ENCODE results near the gene CCT7. TPM values are rescaled to one million over a fixed set of nuclear protein-coding genes. Genes with fewer than 3 reads are reported as not detected.

The CCT7 gene
- total and polyA plus RNA-seq, 10 of the 15 experiments (the other 5 are each of a cell fraction or from before 2014, with no cell fraction given) = 206 to 598 (median 486) TPM

DNA sequence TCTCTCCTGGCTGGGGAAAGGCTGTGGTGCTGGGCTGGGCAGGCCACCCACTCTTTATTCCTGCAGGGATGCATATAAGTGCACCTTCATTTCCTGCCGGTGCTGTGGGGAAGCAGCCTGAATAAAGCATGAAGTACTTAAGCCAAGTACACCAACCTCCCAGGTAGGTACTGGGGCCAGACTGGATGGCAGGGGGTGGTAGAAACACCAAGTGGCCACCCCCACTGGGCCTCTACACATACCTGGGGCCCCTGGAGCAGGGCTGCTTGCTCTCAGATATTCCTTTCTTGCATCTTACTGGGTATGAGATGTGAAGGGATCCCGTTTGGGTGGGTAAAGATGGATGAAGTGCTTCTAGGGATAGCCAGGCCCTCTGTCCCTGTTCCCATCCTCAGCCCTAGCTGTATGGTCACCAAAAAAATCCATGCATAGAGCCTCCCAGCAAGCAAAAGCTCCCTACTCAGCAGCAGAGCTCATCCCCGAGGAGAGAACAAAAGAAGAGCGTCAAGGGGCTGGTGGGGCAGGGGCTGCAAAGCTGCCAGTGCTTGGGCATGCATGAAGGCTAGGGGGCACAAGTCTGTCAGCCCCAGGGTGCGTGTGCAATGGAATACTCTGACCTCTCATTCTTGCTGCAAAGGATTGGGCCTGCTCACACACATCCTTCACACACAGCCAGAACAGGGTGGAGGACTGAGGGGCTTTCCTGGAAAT, 22.0 kb downstream of the CCT7 start:
- intact Hi-C loops (cut with micrococcal nuclease; ENCODE audit: unreplicated experiment) (loop anchor here (2.0 kb wide), 1 partner anchor 35 kb away; no protein-coding TSS in a partner anchor), in situ Hi-C loops (cut with MboI) (no loop called here)
- SMC1A ChIA-PET (ENCODE audit: uncharacterized antibody, unreplicated experiment) = no interaction called here
- BruUV-seq (replicated peaks) = TSS peak; percentile 48
- ATAC-seq (no peak), DNase-seq (ENCODE audit: low read depth, low spot score) (no peak), FAIRE-seq (no peak)
- 57% methylated on average over 5 of the region's 5 CpGs for WGBS (ENCODE audit: insufficient coverage, insufficient replicate concordance, low lambda C conversion rate, missing lambda C conversion rate)
- H3K27ac ChIP-seq (ENCODE audit: control insufficient read depth, insufficient read depth) = no peak overlapping the region
- H2AFZ ChIP-seq (ENCODE audit: control insufficient read depth, low read depth, low read length) = no peak overlapping the region
- POLR2A ChIA-PET = interaction anchor here (0.6 kb wide), 1 partner anchor 652 kb away, joined by 3 read pairs; no protein-coding TSS in a partner anchor
- no peak overlapping the region for H3K4me3 ChIP-seq
- H3K27me3 ChIP-seq (replicated peaks in 1 of 2; ENCODE audit: control insufficient read depth in 2 of 2, insufficient read depth in 2 of 2, low read length in 1 of 2) = no peaks in the 10 kb centered on the region
- H3K79me2 ChIP-seq (ENCODE audit: control insufficient read depth, insufficient read depth, low read length) = no peaks in the 10 kb centered on the region
- CTCF ChIA-PET = no interaction called here
- no peak for TF ChIP-seq PAX8 (IDR thresholded peaks at IDR 0.05)
- no peak for TF ChIP-seq HDGF (IDR thresholded peaks at IDR 0.05)
- TF ChIP-seq, protein P1, sequence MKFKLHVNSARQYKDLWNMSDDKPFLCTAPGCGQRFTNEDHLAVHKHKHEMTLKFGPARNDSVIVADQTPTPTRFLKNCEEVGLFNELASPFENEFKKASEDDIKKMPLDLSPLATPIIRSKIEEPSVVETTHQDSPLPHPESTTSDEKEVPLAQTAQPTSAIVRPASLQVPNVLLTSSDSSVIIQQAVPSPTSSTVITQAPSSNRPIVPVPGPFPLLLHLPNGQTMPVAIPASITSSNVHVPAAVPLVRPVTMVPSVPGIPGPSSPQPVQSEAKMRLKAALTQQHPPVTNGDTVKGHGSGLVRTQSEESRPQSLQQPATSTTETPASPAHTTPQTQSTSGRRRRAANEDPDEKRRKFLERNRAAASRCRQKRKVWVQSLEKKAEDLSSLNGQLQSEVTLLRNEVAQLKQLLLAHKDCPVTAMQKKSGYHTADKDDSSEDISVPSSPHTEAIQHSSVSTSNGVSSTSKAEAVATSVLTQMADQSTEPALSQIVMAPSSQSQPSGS (IDR thresholded peaks at IDR 0.05; ENCODE audit: low read length) = no peak
- TF ChIP-seq EP300 (IDR thresholded peaks at IDR 0.05; ENCODE audit: borderline replicate concordance in 1 of 2, control insufficient read depth in 1 of 2, low read depth in 2 of 2, low read length in 2 of 2) = no peak
- TF ChIP-seq, protein P2, sequence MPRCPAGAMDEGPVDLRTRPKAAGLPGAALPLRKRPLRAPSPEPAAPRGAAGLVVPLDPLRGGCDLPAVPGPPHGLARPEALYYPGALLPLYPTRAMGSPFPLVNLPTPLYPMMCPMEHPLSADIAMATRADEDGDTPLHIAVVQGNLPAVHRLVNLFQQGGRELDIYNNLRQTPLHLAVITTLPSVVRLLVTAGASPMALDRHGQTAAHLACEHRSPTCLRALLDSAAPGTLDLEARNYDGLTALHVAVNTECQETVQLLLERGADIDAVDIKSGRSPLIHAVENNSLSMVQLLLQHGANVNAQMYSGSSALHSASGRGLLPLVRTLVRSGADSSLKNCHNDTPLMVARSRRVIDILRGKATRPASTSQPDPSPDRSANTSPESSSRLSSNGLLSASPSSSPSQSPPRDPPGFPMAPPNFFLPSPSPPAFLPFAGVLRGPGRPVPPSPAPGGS (IDR thresholded peaks at IDR 0.05; ENCODE audit: borderline replicate concordance, insufficient read depth, low read depth, low read length, poor library complexity, severe bottlenecking) = no peak
- TF ChIP-seq ZNF622 (IDR thresholded peaks at IDR 0.05) = no peak
- no peak for TF ChIP-seq BCL11A (IDR thresholded peaks at IDR 0.05; ENCODE audit: low read depth, low read length)
- no peak overlapping the region for H3K4me2 ChIP-seq (ENCODE audit: control insufficient read depth, insufficient read depth)
- H4K20me1 ChIP-seq (ENCODE audit: control insufficient read depth, insufficient read depth) = no peaks in the 10 kb centered on the region
- no peaks in the 10 kb centered on the region for H3K4me1 ChIP-seq (ENCODE audit: control insufficient read depth, insufficient read depth, low read length)
- RAD21 ChIA-PET (ENCODE audit: unreplicated experiment) = no interaction called here
- no peaks in the 10 kb centered on the region for H3K9me3 ChIP-seq (replicated peaks; ENCODE audit: control insufficient read depth, insufficient read depth, low read length)
- H3K9ac ChIP-seq (ENCODE audit: control insufficient read depth, insufficient read depth, low read length) = no peak overlapping the region
- peaks cover 20 to 32% of the 10 kb centered on the region in 2 experiments for H3K36me3 ChIP-seq (ENCODE audit: control insufficient read depth in 2 of 2, insufficient read depth in 2 of 2, low read length in 1 of 2)
